ENCODE results near the gene CD300C. TPM values are rescaled to one million over a fixed set of nuclear protein-coding genes. Genes with fewer than 3 reads are reported as not detected.

CD300C gene
- total RNA-seq, 1 donor from 2014 or later: 0.16 TPM

DNA sequence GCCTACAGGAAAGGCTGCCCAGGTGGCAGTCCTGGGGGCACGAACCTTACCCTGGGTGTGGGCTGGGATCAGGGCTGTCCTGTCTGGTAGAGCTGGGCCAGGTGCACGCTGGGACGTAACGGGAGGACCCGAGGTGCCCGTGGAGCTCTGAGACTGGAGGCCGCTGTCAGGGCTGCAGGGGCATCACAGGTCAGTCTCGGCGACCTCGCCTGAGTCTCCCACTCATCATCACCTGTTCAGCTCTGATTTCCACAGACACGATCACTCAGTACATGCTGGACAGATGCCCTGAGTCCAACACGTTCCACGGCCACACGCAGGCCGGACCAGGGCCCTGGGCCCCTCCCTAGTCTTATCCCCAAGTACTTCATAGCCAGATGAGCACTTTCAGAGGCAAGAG, 4.7 kb upstream of the CD300C start:
- intact Hi-C loops (cut with micrococcal nuclease): no loop called here
- H3K9me3 Mint-ChIP-seq: no peaks in the 10 kb centered on the region
- ChIA-PET CTCF (interaction anchor here (1.1 kb wide), 1 partner anchor 15 kb away, joined by 3 read pairs; no protein-coding TSS in a partner anchor), POLR2A (no interaction called here)
- no peak for DNase-seq
- TF ChIP-seq, protein P1, sequence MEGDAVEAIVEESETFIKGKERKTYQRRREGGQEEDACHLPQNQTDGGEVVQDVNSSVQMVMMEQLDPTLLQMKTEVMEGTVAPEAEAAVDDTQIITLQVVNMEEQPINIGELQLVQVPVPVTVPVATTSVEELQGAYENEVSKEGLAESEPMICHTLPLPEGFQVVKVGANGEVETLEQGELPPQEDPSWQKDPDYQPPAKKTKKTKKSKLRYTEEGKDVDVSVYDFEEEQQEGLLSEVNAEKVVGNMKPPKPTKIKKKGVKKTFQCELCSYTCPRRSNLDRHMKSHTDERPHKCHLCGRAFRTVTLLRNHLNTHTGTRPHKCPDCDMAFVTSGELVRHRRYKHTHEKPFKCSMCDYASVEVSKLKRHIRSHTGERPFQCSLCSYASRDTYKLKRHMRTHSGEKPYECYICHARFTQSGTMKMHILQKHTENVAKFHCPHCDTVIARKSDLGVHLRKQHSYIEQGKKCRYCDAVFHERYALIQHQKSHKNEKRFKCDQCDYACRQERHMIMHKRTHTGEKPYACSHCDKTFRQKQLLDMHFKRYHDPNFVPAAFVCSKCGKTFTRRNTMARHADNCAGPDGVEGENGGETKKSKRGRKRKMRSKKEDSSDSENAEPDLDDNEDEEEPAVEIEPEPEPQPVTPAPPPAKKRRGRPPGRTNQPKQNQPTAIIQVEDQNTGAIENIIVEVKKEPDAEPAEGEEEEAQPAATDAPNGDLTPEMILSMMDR (IDR thresholded peaks at IDR 0.05): no peak
- H3K4me3 Mint-ChIP-seq: no peak overlapping the region
- no peak for ATAC-seq (ENCODE audit: low read depth)
- peaks cover 3% of the 10 kb centered on the region for H3K4me1 Mint-ChIP-seq
- H3K27ac Mint-ChIP-seq: no peak overlapping the region
- H3K27me3 Mint-ChIP-seq: peaks cover 6% of the 10 kb centered on the region
- H3K36me3 Mint-ChIP-seq (ENCODE audit: low read depth): no peaks in the 10 kb centered on the region

DNA sequence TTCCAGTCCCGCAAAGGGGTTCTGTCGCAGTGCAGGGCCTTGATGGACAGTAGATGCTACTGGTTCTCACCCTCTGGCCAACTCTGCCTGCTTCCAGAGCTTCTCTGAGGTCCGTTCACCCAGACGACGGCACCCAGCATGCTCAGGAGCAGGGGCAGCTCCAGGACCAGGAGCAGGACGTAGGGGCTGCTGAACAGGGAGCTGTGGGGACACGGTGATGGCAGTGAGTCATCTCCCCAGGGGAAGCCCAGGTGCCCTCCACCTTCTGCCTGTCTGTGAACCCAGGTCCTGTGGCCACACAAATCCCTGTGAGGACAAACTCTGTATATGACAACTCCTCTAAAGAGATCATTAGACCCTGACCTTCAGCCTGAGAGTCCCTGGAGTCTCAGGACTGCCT, 3.4 kb upstream of the CD300C start:
- no peak for ATAC-seq (ENCODE audit: low read depth)
- TF ChIP-seq, protein P1 (IDR thresholded peaks at IDR 0.05): no peak
- ChIA-PET CTCF (no interaction called here), POLR2A (no interaction called here)
- Mint-ChIP-seq H3K27me3 (peaks cover 6% of the 10 kb centered on the region), H3K9me3 (no peaks in the 10 kb centered on the region), H3K4me1 (peaks cover 4% of the 10 kb centered on the region), H3K27ac (no peak overlapping the region), H3K36me3 (ENCODE audit: low read depth) (no peaks in the 10 kb centered on the region), H3K4me3 (no peak overlapping the region)
- DNase-seq: no peak
- intact Hi-C loops (cut with micrococcal nuclease): no loop called here

DNA sequence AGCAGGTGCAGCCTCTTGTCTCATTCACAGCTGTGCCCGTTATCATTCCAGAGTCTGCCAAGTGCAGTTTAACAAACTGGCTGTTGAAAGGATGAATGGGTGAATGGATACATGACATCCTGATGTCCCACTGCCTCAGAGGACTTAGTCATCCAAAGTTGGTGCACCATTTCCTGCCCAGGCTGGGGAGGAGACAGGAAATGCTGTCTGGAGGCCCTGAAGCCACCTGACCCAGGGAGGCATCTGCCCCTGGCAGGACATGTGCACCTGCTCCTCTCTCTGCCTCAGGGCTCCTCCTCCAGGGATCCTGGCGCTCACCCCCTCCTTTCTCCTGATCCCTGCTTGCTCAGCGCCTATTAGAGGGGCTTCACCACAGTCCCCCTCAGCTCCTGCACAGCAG, 1.8 kb upstream of the CD300C start:
- CTCF ChIA-PET: no interaction called here
- H3K27ac Mint-ChIP-seq: no peak overlapping the region

DNA sequence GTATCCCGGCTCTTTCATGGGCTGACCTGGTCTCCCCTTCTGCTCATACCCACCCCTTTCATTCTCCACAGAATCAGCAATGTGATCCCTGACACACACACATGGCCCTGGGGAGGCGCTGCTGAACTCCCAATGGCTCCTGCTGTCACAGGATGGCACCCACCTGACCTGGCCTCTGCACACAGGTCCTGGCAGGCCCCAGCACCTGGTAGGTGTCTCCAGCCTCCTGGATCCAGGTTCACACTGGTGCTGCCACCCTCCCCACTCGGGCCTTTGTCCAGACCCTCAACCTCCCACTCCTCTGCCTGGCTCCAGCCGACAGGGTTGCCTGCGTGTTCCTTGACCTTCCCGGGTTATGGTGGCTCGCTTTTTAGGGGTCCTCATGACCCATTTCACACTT, 1.3 kb upstream of the CD300C start:
- DNase-seq (no peak), ATAC-seq (ENCODE audit: low read depth) (no peak)
- Mint-ChIP-seq H3K27me3 (peaks cover 8% of the 10 kb centered on the region), H3K9me3 (no peaks in the 10 kb centered on the region), H3K27ac (no peak overlapping the region), H3K36me3 (ENCODE audit: low read depth) (no peaks in the 10 kb centered on the region), H3K4me3 (no peak overlapping the region), H3K4me1 (peaks cover 4% of the 10 kb centered on the region)
- TF ChIP-seq, protein P1 (IDR thresholded peaks at IDR 0.05): no peak
- intact Hi-C loops (cut with micrococcal nuclease): no loop called here
- CTCF ChIA-PET: no interaction called here
- POLR2A ChIA-PET: no interaction called here

More for the DNA sequence above, 1.8 kb upstream of the CD300C start:
- TF ChIP-seq, protein P1 (IDR thresholded peaks at IDR 0.05): no peak
- intact Hi-C loops (cut with micrococcal nuclease): no loop called here
- Mint-ChIP-seq H3K9me3 (no peaks in the 10 kb centered on the region), H3K27me3 (peaks cover 6% of the 10 kb centered on the region), H3K4me1 (peaks cover 4% of the 10 kb centered on the region), H3K36me3 (ENCODE audit: low read depth) (no peaks in the 10 kb centered on the region), H3K4me3 (no peak overlapping the region)
- no peak for ATAC-seq (ENCODE audit: low read depth)
- POLR2A ChIA-PET: no interaction called here
- DNase-seq: no peak

- Mint-ChIP-seq H3K4me1 (peaks cover 4% of the 10 kb centered on the region), H3K27ac (no peak overlapping the region), H3K36me3 (ENCODE audit: low read depth) (no peaks in the 10 kb centered on the region), H3K9me3 (no peaks in the 10 kb centered on the region), H3K27me3 (peaks cover 8% of the 10 kb centered on the region), H3K4me3 (no peak overlapping the region)
- ATAC-seq (ENCODE audit: low read depth) (no peak), DNase-seq (no peak)
- ChIA-PET CTCF (no interaction called here), POLR2A (no interaction called here)
- intact Hi-C loops (cut with micrococcal nuclease): no loop called here
- TF ChIP-seq, protein P1 (IDR thresholded peaks at IDR 0.05): no peak
These were observed 671 bp upstream of the CD300C start for GRCh38 chr17:74546586-74546985.
